SIG-M5 (cell line): ENCODE measurements around the gene CYB561D2.
"Not testable (repeated sequence)": the region's sequence is repeated elsewhere in the genome, so short reads cannot be mapped to it uniquely, and the experiment has no call there.

ENCODE experiments used
- DNase-seq: peaks from one replicate; lab custom pipeline; 2025; lab: John Stamatoyannopoulos, UW

CYB561D2 gene, protein sequence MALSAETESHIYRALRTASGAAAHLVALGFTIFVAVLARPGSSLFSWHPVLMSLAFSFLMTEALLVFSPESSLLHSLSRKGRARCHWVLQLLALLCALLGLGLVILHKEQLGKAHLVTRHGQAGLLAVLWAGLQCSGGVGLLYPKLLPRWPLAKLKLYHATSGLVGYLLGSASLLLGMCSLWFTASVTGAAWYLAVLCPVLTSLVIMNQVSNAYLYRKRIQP

GRCh38 chr3:50350527-50351322, at the start of gene CYB561D2, which contains the start of gene NPRL2:
Gene CYB561D2 (plus strand): TSS chr3:50350862. CDS start chr3:50351434, 572 bp downstream.
Gene NPRL2 (minus strand): TSS chr3:50350775. CDS start chr3:50350652, 123 bp downstream.
- peak; percentile 80 for DNase-seq

- no peak for DNase-seq
Measured at GRCh38 chr3:50302095-50303012, 48.3 kb upstream of the CYB561D2 start.

- DNase-seq, result no peak
Measured at GRCh38 chr3:50303013-50303815, 47.4 kb upstream of the CYB561D2 start, which contains the start of gene HYAL1. Gene HYAL1 (minus strand): TSS chr3:50303574. CDS start chr3:50302956, 618 bp downstream.

DNA sequence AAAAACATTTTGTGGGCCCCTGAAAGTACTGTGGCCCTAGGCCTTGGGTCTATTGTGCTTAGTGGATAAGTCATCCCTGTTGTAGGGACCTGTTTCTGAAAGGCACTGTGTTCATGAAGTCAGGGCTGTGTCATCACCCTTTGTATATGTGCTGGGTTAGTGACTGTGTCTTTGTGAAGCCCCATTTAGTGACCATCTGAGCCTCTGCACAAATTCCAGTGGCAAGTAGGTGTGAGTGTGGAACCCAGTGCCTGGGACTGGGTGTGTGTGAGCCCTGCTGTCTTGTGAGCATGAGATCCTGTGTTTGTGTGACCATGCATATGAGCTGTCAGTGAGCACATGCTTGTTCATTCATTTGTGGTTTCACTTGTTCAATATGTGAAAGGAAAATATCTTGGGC, 46.1 kb upstream of the CYB561D2 start:
- DNase-seq, result no peak

DNA sequence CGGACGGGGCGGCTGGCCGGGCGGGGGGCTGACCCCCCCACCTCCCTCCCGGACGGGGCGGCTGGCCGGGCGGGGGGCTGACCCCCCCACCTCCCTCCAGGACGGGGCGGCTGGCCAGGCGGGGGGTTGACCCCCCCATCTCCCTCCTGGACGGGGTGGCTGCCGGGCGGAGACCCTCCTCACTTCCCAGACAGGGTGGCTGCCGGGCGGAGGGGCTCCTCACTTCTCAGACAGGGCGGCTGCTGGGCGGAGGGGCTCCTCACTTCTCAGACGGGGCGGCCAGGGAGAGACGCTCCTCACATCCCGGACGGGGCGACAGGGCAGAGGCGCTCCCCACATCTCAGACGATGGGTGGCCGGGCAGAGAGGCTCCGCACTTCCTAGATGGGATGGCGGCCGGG, 38.6 kb upstream of the CYB561D2 start:
- not testable (repeated sequence) for DNase-seq

- no peak for DNase-seq
Measured at GRCh38 chr3:50314342-50314741, 36.3 kb upstream of the CYB561D2 start.

- no peak for DNase-seq
Measured at GRCh38 chr3:50314816-50315215, 35.8 kb upstream of the CYB561D2 start.

GRCh38 chr3:50316657-50317242, 33.9 kb upstream of the CYB561D2 start:
- DNase-seq, result no peak

- DNase-seq, result no peak
Measured at GRCh38 chr3:50317300-50317699, 33.4 kb upstream of the CYB561D2 start.

GRCh38 chr3:50318163-50318562, 32.5 kb upstream of the CYB561D2 start:
- no peak for DNase-seq

- DNase-seq, result no peak
Measured at GRCh38 chr3:50318615-50319014, 32.0 kb upstream of the CYB561D2 start.

GRCh38 chr3:50319181-50319893, 31.3 kb upstream of the CYB561D2 start:
- DNase-seq, result no peak

- no peak for DNase-seq
Measured at GRCh38 chr3:50319894-50320625, 30.6 kb upstream of the CYB561D2 start.

DNA sequence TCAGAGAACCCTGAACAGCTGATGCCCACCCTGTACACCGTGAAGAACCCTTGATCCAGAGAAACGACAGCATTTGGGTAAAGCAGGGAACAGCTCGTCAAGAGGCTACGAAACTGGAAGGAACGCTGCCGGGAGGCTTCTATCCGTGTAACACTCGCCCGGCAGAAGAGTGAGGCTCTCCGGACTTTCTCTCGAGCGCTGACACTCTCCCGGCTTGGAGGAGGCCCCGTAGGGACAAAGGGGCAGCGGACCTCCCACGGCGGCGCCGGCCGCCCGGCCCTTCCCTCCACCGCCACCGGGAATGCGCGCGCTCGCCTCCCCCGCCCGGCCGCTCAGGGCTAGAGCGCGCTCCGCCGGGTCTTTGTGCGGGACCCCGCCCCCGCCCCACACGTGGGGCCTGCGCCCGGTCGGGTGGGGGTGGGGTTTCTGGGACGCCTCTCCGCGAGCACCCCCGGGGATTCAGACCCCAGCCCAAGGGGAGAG, 29.8 kb upstream of the CYB561D2 start:
- no peak for DNase-seq

- peak; percentile 37 for DNase-seq
Measured at GRCh38 chr3:50321336-50322114, 29.1 kb upstream of the CYB561D2 start.

DNA sequence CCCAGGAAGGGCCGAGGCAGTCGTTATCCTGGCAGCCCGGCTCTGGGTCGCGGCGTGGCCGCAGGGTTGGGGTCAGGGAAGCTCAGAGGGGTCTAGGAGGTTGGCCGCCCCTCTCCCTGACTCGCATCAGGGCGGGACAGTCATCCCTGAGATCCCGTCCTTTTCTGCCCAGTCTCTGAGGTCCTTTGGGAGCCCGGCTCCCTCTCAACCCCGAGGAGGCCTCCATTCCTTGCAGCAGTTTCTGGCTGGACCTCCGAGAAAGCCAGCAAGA, 28.6 kb upstream of the CYB561D2 start:
- DNase-seq, result no peak

DNA sequence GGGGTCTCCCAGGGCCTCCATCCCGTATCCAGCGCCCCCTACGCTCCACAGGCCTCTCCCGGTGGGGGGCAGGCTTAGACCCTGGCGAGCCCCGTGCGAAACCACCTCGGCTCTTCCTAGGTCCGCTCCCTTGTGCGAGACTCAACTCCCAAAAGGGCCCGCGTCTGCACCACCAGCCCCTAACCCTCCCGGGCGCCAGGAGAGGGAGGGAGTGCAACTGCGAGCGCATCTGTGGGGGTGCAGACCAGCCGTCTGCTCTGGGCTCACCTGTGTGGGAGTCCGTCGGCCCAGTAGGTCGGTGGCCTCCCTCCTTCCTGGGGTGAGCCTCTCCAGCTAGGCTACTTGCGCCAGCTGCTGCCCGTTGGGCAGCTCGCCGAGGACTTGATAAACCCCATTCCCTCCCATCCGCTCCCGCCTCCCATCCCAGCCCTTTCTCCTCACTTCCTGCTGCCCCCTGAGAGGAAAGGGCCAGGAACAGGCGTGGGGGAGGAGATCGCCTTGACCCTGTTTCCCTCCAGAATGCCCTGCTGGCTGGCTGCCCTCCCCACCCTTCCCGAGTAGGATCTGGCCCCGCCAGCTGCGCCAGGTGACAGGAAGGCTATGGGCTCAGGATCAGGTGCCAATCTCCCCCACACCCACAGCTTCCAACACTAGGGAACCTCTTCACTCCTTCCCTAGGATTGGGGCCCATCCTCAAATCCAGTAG, 28.1 kb upstream of the CYB561D2 start, which contains the start of gene HYAL2:
HYAL2 (minus strand) TSS at position 360 of the 706 bp plus-strand sequence. CDS start 2,256 bp downstream, outside the sequence.
- no peak for DNase-seq

- no peak for DNase-seq
Measured at GRCh38 chr3:50323092-50323600, 27.5 kb upstream of the CYB561D2 start.
